Panc1 (cell line): ENCODE results near the gene MAS1L.

Source experiments
- SIN3A ChIP-seq: IDR thresholded peaks from 2 replicates; pipeline ENCODE4 v1.6.1; 2012; ENCODE audit warnings: low read depth, mild to moderate bottlenecking, low read length, moderate library complexity, borderline replicate concordance; ENCODE audit not compliant: insufficient read depth
- TF ChIP-seq, protein P1 (sequence below): fragments of 450-650 bp; IDR thresholded peaks from 2 replicates; pipeline ENCODE4 v1.5.1; 2017; ENCODE audit warnings: mild to moderate bottlenecking

DNA sequence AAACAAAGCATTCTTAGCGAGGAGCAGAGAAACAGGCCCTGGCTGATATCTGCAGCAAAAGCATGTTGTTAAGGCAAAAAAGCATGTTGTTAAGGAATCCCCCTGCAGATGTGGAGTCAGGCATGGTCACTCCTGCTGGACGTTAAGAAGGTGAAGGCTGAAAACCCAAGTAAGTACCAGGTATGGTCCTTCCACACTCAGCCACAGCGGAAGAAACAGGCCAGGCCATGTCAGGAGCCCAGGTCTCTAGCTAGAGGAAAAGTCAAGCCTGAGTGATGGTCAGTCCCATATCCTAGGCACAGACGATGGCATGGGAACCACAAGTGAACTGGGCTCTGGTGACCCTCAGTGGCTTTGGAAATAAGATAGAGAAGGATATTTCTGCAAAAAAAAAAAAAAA, 32.5 kb upstream of the MAS1L start:
- TF ChIP-seq, protein P1, sequence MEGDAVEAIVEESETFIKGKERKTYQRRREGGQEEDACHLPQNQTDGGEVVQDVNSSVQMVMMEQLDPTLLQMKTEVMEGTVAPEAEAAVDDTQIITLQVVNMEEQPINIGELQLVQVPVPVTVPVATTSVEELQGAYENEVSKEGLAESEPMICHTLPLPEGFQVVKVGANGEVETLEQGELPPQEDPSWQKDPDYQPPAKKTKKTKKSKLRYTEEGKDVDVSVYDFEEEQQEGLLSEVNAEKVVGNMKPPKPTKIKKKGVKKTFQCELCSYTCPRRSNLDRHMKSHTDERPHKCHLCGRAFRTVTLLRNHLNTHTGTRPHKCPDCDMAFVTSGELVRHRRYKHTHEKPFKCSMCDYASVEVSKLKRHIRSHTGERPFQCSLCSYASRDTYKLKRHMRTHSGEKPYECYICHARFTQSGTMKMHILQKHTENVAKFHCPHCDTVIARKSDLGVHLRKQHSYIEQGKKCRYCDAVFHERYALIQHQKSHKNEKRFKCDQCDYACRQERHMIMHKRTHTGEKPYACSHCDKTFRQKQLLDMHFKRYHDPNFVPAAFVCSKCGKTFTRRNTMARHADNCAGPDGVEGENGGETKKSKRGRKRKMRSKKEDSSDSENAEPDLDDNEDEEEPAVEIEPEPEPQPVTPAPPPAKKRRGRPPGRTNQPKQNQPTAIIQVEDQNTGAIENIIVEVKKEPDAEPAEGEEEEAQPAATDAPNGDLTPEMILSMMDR: no peak
- no peak for TF ChIP-seq SIN3A
